Embryonic facial prominence (tissue), 1 donor: ENCODE data around the gene GLIPR2.

Experiments
- DNase-seq: peaks from one replicate; pipeline ENCODE4 v3.0.0-alpha.2; 2016; ENCODE audit errors: extremely low spot score

GLIPR2 gene

GRCh38 chr9:36194326-36195000 is 57.9 kb downstream of the GLIPR2 start:
- no peak for DNase-seq

- DNase-seq, result no peak
Measured at GRCh38 chr9:36204906-36205547, 68.5 kb downstream of the GLIPR2 start.

- no peak for DNase-seq
Measured at GRCh38 chr9:36207016-36207415, 70.5 kb downstream of the GLIPR2 start.

- DNase-seq, result no peak
Measured at GRCh38 chr9:36207546-36208012, 71.0 kb downstream of the GLIPR2 start.

- no peak for DNase-seq
Measured at GRCh38 chr9:36208521-36209253, 72.2 kb downstream of the GLIPR2 start.

GRCh38 chr9:36210722-36211121 is 74.2 kb downstream of the GLIPR2 start:
- no peak for DNase-seq

GRCh38 chr9:36211510-36211909 is 75.0 kb downstream of the GLIPR2 start:
- no peak for DNase-seq

- no peak for DNase-seq
Measured at GRCh38 chr9:36213387-36213786, 76.9 kb downstream of the GLIPR2 start.
